A549 (cell line): ENCODE results near the gene EXOC4. TPM values are rescaled to one million over a fixed set of nuclear protein-coding genes. Genes with fewer than 3 reads are reported as not detected.

Source experiments
- ATAC-seq, 2 experiments: fragments of 200-7000 bp in 1 of 2; fragments of >200 bp in 1 of 2; cut with Nextera tagmentation in 1 of 2; cut with Tn5 transposase in 1 of 2; 3 replicates each; pipeline versions ENCODE4 v1.8.0 to v1.9.1; 2018 to 2020; ENCODE audit warnings: mild to moderate bottlenecking in 1 of 2, moderate library complexity in 1 of 2
- CTCF ChIA-PET: fragments of 300-600 bp; sonication (Branson Sonifier 250); formaldehyde crosslinking; extraction: SDS; loops from one replicate; lab custom pipeline; 2021; ENCODE audit warnings: antibody characterized with exemption, inconsistent platforms; lab: Yijun Ruan, JAX
- POLR2A ChIA-PET: fragments of 350-600 bp; formaldehyde crosslinking; extraction: SDS; loops from one replicate; lab custom pipeline; 2021; ENCODE audit warnings: antibody characterized with exemption, inconsistent platforms; lab: Yijun Ruan, JAX
- DNase-seq, 2 experiments: peaks; one replicate each; pipeline versions ENCODE4 v3.0.0 to v3.0.0-alpha.2; 2011 to 2016; ENCODE audit warnings: low read depth in 1 of 2, low spot score in 1 of 2
- FAIRE-seq: peaks from 2 replicates; lab custom pipeline; 2011; peaks lifted over from hg19 to GRCh38; lab: Jason Lieb, UNC
- H3K27ac ChIP-seq, 2 experiments: fragments of >200 bp; sonication (Bioruptor Twin); formaldehyde crosslinking; 3 replicates each; pipeline ENCODE4 v1.5.1; 2016 to 2017
- H3K4me1 ChIP-seq: fragments of >200 bp; sonication (Bioruptor Twin); formaldehyde crosslinking; 3 replicates; pipeline ENCODE4 v1.6.1; 2016
- H3K4me2 ChIP-seq: fragments of >200 bp; sonication (Bioruptor Twin); formaldehyde crosslinking; 3 replicates; pipeline ENCODE4 v1.6.1; 2016
- H3K4me3 ChIP-seq: fragments of >200 bp; sonication (Bioruptor Twin); formaldehyde crosslinking; 3 replicates; pipeline ENCODE4 v1.5.1; 2016
- H3K9me3 ChIP-seq: fragments of >200 bp; sonication (Bioruptor Twin); formaldehyde crosslinking; 3 replicates; pipeline ENCODE4 v1.6.1; 2016
- BCL3 ChIP-seq: fragments of >200 bp; sonication (Bioruptor Twin); formaldehyde crosslinking; IDR thresholded peaks from 3 replicates; pipeline ENCODE4 v1.6.1; 2016
- CEBPB ChIP-seq, 2 experiments: fragments of >200 bp in 1 of 2; sonication (Bioruptor Twin) in 1 of 2; formaldehyde crosslinking in 1 of 2; IDR thresholded peaks; 2 replicates each; pipeline ENCODE4 v1.6.1; 2012 to 2016
- CHD2 ChIP-seq: fragments of 150-350 bp; IDR thresholded peaks from 2 replicates; pipeline ENCODE4 v1.6.1; 2014; ENCODE audit warnings: low read length; ENCODE audit not compliant: partially characterized antibody
- EP300 ChIP-seq, 2 experiments: fragments of >200 bp; sonication (Bioruptor Twin); formaldehyde crosslinking; IDR thresholded peaks; 2 replicates in 1 of 2; 3 replicates in 1 of 2; pipeline ENCODE4 v1.6.1; 2016 to 2017
- ESRRA ChIP-seq: fragments of 150-350 bp; IDR thresholded peaks from 2 replicates; pipeline ENCODE4 v1.6.1; 2014; ENCODE audit warnings: mild to moderate bottlenecking, low read length, borderline replicate concordance
- FOSL2 ChIP-seq, 2 experiments: fragments of 450-650 bp in 1 of 2; fragments of >200 bp in 1 of 2; sonication (Bioruptor Twin) in 1 of 2; formaldehyde crosslinking; IDR thresholded peaks; 2 replicates each; pipeline versions ENCODE4 v1.5.0 to v1.6.1; 2016 to 2020; ENCODE audit warnings: mild to moderate bottlenecking in 1 of 2, moderate library complexity in 1 of 2
- GATA3 ChIP-seq: IDR thresholded peaks from 2 replicates; pipeline ENCODE4 v1.6.1; 2012; ENCODE audit warnings: borderline replicate concordance
- HEYL ChIP-seq: fragments of 250-450 bp; sonication (Bioruptor Pico); IDR thresholded peaks from 2 replicates; pipeline ENCODE4 v1.8.0; 2021; ENCODE audit warnings: mild to moderate bottlenecking, moderate library complexity
- JUN ChIP-seq, 2 experiments: fragments of >200 bp; sonication (Bioruptor Twin); formaldehyde crosslinking; IDR thresholded peaks; 2 replicates in 1 of 2; 3 replicates in 1 of 2; pipeline ENCODE4 v1.6.1; 2016 to 2017
- JUNB ChIP-seq: fragments of >200 bp; sonication (Bioruptor Twin); formaldehyde crosslinking; IDR thresholded peaks from 2 replicates; pipeline ENCODE4 v1.6.1; 2016
- MAFK ChIP-seq: fragments of 450-650 bp; IDR thresholded peaks from 2 replicates; pipeline ENCODE4 v1.6.1; 2014; ENCODE audit not compliant: partially characterized antibody
- MAX ChIP-seq: IDR thresholded peaks from 2 replicates; pipeline ENCODE4 v1.6.1; 2012
- POLR2A ChIP-seq: IDR thresholded peaks from 2 replicates; pipeline ENCODE4 v1.6.1; 2012; ENCODE audit warnings: mild to moderate bottlenecking, low read length
- RAD21 ChIP-seq, 2 experiments: fragments of >200 bp in 1 of 2; sonication (Bioruptor Twin) in 1 of 2; formaldehyde crosslinking in 1 of 2; IDR thresholded peaks in 1 of 2; conservative IDR thresholded peaks in 1 of 2; 2 replicates in 1 of 2; 3 replicates in 1 of 2; pipeline ENCODE4 v1.6.1; 2012 to 2018; ENCODE audit warnings: inconsistent platforms in 1 of 2
- RARB ChIP-seq: fragments of 250-450 bp; sonication (Bioruptor Pico); IDR thresholded peaks from 2 replicates; pipeline ENCODE4 v1.8.0; 2021; ENCODE audit warnings: mild to moderate bottlenecking, moderate library complexity
- RFX5 ChIP-seq: fragments of 450-650 bp; IDR thresholded peaks from 2 replicates; pipeline ENCODE4 v1.7.1; 2014; ENCODE audit warnings: antibody characterized with exemption, mild to moderate bottlenecking, moderate library complexity
- RNF2 ChIP-seq: fragments of 200-600 bp; sonication (generic); IDR thresholded peaks from 2 replicates; pipeline ENCODE4 v1.6.1; 2016; ENCODE audit warnings: low read depth, mild to moderate bottlenecking, antibody characterized with exemption, moderate library complexity, borderline replicate concordance
- TFCP2L1 ChIP-seq: fragments of 250-450 bp; sonication (Bioruptor Pico); IDR thresholded peaks from 2 replicates; pipeline ENCODE4 v1.5.0; 2021; ENCODE audit warnings: mild to moderate bottlenecking
- TP53 ChIP-seq: fragments of 250-450 bp; sonication (Bioruptor Pico); IDR thresholded peaks from 2 replicates; pipeline ENCODE4 v1.5.0; 2021; ENCODE audit warnings: mild to moderate bottlenecking, moderate library complexity
- ZC3H11A ChIP-seq: fragments of 450-650 bp; IDR thresholded peaks from 2 replicates; pipeline ENCODE4 v1.6.1; 2014; ENCODE audit warnings: antibody characterized with exemption, mild to moderate bottlenecking
- WGBS: methylation state at CpG from one replicate; pipeline ENCODE4 v1.1.6; 2017; ENCODE audit errors: missing lambda C conversion rate; 5-methylcytosine and 5-hydroxymethylcytosine counted together
- polyA plus RNA-seq, 4 experiments: library from polyadenylated mRNA; depleted of rRNA in 3 of 4; stranded (reverse); fragments of >200 nt; fragmentation: RNase III in 1 of 4; extraction: RNeasy Plus Mini Kit Qiagen cat#74134 plus additional on column Dnase treatment in 1 of 4; gene quantifications; 2 replicates in 3 of 4; 3 replicates in 1 of 4; pipeline ENCODE4 v1.2.3, GENCODE V29; 2011 to 2017
- TF ChIP-seq, protein P1 (sequence below): fragments of >200 bp; sonication (Bioruptor Twin); formaldehyde crosslinking; IDR thresholded peaks from 3 replicates; pipeline ENCODE4 v1.5.1; 2016
- TF ChIP-seq, protein P2 (sequence below): fragments of >200 bp; sonication (Bioruptor Twin); formaldehyde crosslinking; IDR thresholded peaks from 2 replicates; pipeline ENCODE4 v1.6.1; 2016
- TF ChIP-seq, protein P3 (sequence below): fragments of 450-650 bp; IDR thresholded peaks from 2 replicates; pipeline ENCODE4 v1.6.1; 2014; ENCODE audit warnings: antibody characterized with exemption
- TF ChIP-seq, protein P4 (sequence below): fragments of 250-450 bp; sonication (Bioruptor Pico); IDR thresholded peaks from 2 replicates; pipeline ENCODE4 v1.5.0; 2020; ENCODE audit warnings: low read depth, mild to moderate bottlenecking, moderate library complexity

The EXOC4 gene
- polyA plus RNA-seq, 2 of the 4 experiments (the other 2 are of a cell fraction): 33.4 to 73.1 TPM

- peak; percentile 98 to 100 for ATAC-seq
- ChIA-PET CTCF (no interaction called here), POLR2A (no interaction called here)
- H3K4me3 ChIP-seq: no peak overlapping the region
- peak overlapping the region; percentile 65 for H3K4me2 ChIP-seq
- no peaks in the 10 kb centered on the region for H3K9me3 ChIP-seq
- WGBS: 3% methylated on average over 8 of the region's 8 CpGs
- DNase-seq: peak; percentile 69 to 86
- peak overlapping the region; percentile 60 to 83 for H3K27ac ChIP-seq
- peaks cover 34% of the 10 kb centered on the region for H3K4me1 ChIP-seq
- TF ChIP-seq CHD2 (no peak), BCL3 (no peak), JUNB (peak; percentile 84), EP300 (IDR thresholded peaks at IDR 0.05) (peak in 1 of 2 experiments; percentile 51; a peak in 1 of 5 replicates), RAD21 (conservative IDR thresholded peaks at IDR 0.05 in 1 of 2, IDR thresholded peaks at IDR 0.05 in 1 of 2) (0 out of 5 replicates have a peak, but pooled peaks of 1 of the 2 experiments have one; percentile 9), JUN (IDR thresholded peaks at IDR 0.05) (0 out of 5 replicates have a peak, but pooled peaks of 1 of the 2 experiments have one; percentile 39), MAX (0 out of 2 replicates have a peak, but pooled peaks have one; percentile 44), CEBPB (IDR thresholded peaks at IDR 0.05) (peak; percentile 58 to 66; a peak in 3 of 4 replicates), FOSL2 (IDR thresholded peaks at IDR 0.05) (peak; percentile 83), FOSL2 (CRISPR knock-in tag; IDR thresholded peaks at IDR 0.05) (peak; percentile 89), TP53 (CRISPR knock-in tag) (no peak)
- TF ChIP-seq, protein P1, sequence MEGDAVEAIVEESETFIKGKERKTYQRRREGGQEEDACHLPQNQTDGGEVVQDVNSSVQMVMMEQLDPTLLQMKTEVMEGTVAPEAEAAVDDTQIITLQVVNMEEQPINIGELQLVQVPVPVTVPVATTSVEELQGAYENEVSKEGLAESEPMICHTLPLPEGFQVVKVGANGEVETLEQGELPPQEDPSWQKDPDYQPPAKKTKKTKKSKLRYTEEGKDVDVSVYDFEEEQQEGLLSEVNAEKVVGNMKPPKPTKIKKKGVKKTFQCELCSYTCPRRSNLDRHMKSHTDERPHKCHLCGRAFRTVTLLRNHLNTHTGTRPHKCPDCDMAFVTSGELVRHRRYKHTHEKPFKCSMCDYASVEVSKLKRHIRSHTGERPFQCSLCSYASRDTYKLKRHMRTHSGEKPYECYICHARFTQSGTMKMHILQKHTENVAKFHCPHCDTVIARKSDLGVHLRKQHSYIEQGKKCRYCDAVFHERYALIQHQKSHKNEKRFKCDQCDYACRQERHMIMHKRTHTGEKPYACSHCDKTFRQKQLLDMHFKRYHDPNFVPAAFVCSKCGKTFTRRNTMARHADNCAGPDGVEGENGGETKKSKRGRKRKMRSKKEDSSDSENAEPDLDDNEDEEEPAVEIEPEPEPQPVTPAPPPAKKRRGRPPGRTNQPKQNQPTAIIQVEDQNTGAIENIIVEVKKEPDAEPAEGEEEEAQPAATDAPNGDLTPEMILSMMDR: no peak
- TF ChIP-seq, protein P2, sequence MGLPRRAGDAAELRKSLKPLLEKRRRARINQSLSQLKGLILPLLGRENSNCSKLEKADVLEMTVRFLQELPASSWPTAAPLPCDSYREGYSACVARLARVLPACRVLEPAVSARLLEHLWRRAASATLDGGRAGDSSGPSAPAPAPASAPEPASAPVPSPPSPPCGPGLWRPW: peak; percentile 31; the same call in 1 of the 2 replicates
- TF ChIP-seq, all 56 proteins: peak for 8
- peak; percentile 56 for FAIRE-seq
Measured at GRCh38 chr7:133705596-133705995, 452.7 kb downstream of the EXOC4 start.

GRCh38 chr7:133706016-133706415 is 453.1 kb downstream of the EXOC4 start:
- FAIRE-seq (no peak), DNase-seq (no peak), ATAC-seq (no peak)
- Histone ChIP-seq H3K27ac (peak overlapping the region; percentile 60 to 83), H3K4me2 (peak overlapping the region; percentile 65), H3K9me3 (no peaks in the 10 kb centered on the region), H3K4me3 (no peak overlapping the region), H3K4me1 (peaks cover 34% of the 10 kb centered on the region)
- TF ChIP-seq MAFK (no peak), JUN (IDR thresholded peaks at IDR 0.05) (no peak)
- TF ChIP-seq, protein P3, sequence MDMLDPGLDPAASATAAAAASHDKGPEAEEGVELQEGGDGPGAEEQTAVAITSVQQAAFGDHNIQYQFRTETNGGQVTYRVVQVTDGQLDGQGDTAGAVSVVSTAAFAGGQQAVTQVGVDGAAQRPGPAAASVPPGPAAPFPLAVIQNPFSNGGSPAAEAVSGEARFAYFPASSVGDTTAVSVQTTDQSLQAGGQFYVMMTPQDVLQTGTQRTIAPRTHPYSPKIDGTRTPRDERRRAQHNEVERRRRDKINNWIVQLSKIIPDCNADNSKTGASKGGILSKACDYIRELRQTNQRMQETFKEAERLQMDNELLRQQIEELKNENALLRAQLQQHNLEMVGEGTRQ: no peak
- POLR2A ChIA-PET: no interaction called here
- WGBS: 82% methylated on average over 1 of the region's 1 CpG
- CTCF ChIA-PET: no interaction called here

DNA sequence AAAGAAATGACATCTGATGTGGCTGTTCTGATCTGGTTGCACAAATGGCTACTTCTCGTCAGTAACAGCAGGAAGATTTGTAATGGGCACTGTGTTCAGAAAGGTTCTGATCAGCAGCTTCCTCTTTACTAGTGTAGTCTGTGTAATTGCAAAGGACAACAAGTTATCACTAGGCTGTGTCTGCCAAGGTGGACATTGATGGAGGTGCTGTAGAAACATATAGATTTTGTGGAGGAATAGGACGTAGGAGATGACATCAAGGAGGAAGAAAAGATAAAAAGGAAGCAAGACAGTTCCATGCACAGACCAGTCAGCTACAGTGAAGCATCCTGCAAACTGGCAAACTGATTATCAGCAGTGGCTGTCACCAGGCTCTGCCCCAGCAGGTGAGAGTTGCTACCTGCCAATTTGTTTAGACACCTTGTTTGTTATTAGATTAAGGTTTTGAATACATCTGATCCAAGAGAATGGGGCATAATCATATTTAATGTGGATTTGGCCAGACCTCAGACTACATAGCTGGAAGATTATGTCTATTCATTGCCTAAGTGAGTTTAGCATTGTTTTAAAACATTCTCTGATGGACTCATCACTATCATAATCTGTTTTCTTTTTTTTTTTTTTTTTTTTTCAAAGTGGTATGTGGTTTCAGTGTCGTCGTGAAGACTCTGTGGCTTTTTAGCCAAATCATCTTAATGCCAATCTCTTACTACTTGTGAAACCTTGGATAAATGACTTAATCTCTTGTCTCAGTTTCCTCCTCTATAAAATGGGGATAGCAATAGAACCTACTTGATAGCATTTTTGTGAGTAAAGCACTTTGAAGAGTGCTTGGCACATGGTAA is 456.4 kb downstream of the EXOC4 start:
- H3K4me1 ChIP-seq: peaks cover 33% of the 10 kb centered on the region
- ChIA-PET CTCF (interaction anchor here (1.0 to 1.2 kb wide), 2 partner anchors 9 to 19 kb away, joined by 3 read pairs; no protein-coding TSS in a partner anchor), POLR2A (no interaction called here)
- no peaks in the 10 kb centered on the region for H3K9me3 ChIP-seq
- no peak overlapping the region for H3K4me2 ChIP-seq
- no peak overlapping the region for H3K27ac ChIP-seq
- no peak for FAIRE-seq
- no peak for ATAC-seq
- 89% methylated on average over 4 of the region's 4 CpGs for WGBS
- DNase-seq: no peak
- H3K4me3 ChIP-seq: no peak overlapping the region
- TF ChIP-seq ZC3H11A (no peak), BCL3 (no peak), MAX (no peak), TFCP2L1 (CRISPR knock-in tag) (no peak), RARB (CRISPR knock-in tag) (no peak), GATA3 (no peak), RFX5 (no peak), HEYL (CRISPR knock-in tag) (no peak), ESRRA (no peak), RNF2 (no peak), POLR2A (no peak)
- TF ChIP-seq, protein P4, sequence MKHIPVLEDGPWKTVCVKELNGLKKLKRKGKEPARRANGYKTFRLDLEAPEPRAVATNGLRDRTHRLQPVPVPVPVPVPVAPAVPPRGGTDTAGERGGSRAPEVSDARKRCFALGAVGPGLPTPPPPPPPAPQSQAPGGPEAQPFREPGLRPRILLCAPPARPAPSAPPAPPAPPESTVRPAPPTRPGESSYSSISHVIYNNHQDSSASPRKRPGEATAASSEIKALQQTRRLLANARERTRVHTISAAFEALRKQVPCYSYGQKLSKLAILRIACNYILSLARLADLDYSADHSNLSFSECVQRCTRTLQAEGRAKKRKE (CRISPR knock-in tag): no peak
- TF ChIP-seq, protein P3: no peak
